Measurements from ENCODE around the gene MATN4. TPM values are rescaled to one million over a fixed set of nuclear protein-coding genes. Genes with fewer than 3 reads are reported as not detected.
A peak's percentile ranks its signal among the peaks of the same experiment; 100 is the strongest.

The MATN4 gene
- total and polyA plus RNA-seq, 11 donors: not detected

DNA sequence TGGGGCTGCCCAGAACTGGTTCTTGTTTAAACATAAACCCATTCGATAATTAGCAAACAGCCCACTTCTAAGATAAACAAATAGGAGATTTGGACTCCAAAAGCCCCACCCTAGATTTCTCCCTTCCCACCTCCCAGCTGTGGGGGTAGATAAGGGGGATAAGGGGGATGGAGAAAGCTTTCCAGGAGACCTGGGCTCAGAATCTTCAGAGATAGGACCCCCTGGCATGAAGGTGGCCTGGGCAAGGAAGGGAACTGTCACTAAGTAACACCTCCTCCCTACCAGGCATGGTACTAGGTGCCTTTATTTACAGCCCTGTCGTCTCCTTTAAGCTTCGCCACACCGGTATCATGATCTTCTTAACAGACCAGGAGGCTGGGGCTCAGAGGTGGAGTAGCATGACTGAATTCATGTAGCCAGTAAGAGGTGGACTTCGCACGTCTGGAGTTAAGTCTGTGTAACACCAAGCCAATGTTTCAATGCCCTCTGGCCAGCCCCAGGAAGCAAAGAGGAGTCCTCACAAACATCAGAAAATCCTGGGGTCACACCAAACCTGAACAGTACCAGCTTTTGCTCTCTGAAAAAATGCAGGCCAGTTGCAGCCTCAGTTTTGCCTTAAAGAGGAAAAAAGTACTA, 35.6 kb upstream of the MATN4 start:
- Histone ChIP-seq H3K4me1 (peaks cover 8 to 90% (median 76%) of the 10 kb centered on the region in 12 donors), H3K27ac (peak overlapping the region; percentile 84 to 97 (median 95)), H3K27me3 (no peaks in the 10 kb centered on the region), H3K4me3 (peak overlapping the region in 6 of 12 donors; percentile 20 to 95 (median 48)), H3K9me3 (no peaks in the 10 kb centered on the region), H3K36me3 (no peaks in the 10 kb centered on the region)
- no peak for TF ChIP-seq CTCF (IDR thresholded peaks at IDR 0.05)
- TF ChIP-seq POLR2A (IDR thresholded peaks at IDR 0.05): no peak
- intact Hi-C loops (cut with DNase I): loop anchor here in 3 of 10 donors (2.0 to 10.0 kb wide), 3 partner anchors 15 to 451 kb away; partner anchors contain the start of genes DBNDD2 (in 1 of the 3), DNTTIP1 (in 1 of the 3) and WFDC3 (in 1 of the 3)
- no peak for ATAC-seq
- no peak for DNase-seq
- WGBS, 4 donors: 43 to 87% (median 60%) methylated on average over 5 to 6 of the region's 6 CpGs

GRCh38 chr20:45342855-45343531, 34.9 kb upstream of the MATN4 start:
- Histone ChIP-seq H3K27ac (peak overlapping the region; percentile 84 to 97 (median 95)), H3K27me3 (no peaks in the 10 kb centered on the region), H3K4me3 (peak overlapping the region in 3 of 12 donors; percentile 5 to 70 (median 19)), H3K4me1 (peaks cover 8 to 94% (median 82%) of the 10 kb centered on the region in 12 donors), H3K9me3 (no peaks in the 10 kb centered on the region), H3K36me3 (no peaks in the 10 kb centered on the region)
- peak in 1 of 4 donors; percentile 1 for ATAC-seq
- WGBS, 4 donors: 49 to 74% (median 53%) methylated on average over 6 of the region's 6 CpGs
- no peak for TF ChIP-seq POLR2A (IDR thresholded peaks at IDR 0.05)
- intact Hi-C loops (cut with DNase I): loop anchor here in 3 of 10 donors (2.0 to 10.0 kb wide), 3 partner anchors 16 to 452 kb away; partner anchors contain the start of genes DBNDD2 (in 1 of the 3), DNTTIP1 (in 1 of the 3) and WFDC3 (in 1 of the 3)
- DNase-seq: no peak

DNA sequence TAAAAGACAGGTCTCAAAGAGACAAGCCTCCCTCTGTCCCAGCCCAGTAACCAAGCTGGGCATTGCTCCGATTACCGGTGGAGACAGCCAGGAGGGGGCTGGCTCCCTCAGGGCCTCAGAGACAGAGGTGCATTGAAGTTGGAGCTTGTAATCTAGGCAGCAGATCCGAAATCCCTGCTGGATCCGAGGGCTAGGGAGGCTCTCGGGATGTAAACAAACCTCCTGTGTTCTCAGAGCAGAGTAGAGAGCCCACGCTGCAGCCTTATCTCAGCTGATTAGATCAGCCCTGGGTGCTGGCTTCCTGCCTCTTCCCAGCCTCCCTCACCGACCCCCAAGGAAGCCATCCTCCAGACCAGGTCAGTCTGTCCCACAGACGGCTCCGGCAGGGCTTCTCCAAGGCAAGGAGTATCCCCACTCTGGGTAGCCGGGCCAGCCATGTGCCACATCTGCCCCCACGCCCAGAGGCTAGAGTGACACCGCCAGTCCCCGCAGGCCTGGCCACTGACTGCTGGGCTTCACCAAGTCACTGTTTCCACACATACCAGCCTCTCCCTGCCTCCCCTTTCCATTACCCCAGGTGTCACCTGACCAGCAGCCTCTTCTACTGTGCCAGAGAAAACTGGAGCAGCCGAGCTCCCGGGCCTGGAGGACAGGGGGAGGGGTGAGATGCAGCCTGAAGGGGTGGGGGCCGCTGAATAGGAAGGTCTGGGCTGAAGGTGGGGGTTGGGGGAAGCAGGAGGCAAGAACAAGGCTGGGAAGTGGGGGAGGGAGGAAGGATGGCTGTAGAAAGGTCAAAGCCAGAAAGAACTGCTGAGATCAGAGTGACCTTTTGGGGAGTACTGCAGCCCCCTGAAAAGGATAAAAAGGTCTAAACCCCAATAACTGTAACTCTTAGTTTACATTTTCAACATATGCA, 34.1 kb upstream of the MATN4 start:
- intact Hi-C loops (cut with DNase I): loop anchor here in 3 of 10 donors (2.0 to 10.0 kb wide), 3 partner anchors 17 to 453 kb away; partner anchors contain the start of genes DBNDD2 (in 1 of the 3), DNTTIP1 (in 1 of the 3) and WFDC3 (in 1 of the 3)
- H3K27me3 ChIP-seq: no peaks in the 10 kb centered on the region
- 8 to 20% (median 14%) methylated on average over 15 to 16 of the region's 16 CpGs for WGBS, 4 donors

More for the DNA sequence above, 34.1 kb upstream of the MATN4 start:
- peak; percentile 74 to 84 (median 79) for ATAC-seq
- peak overlapping the region in 10 of 12 donors; percentile 3 to 70 (median 16) for H3K4me3 ChIP-seq
- H3K4me1 ChIP-seq: peaks cover 8 to 99% (median 88%) of the 10 kb centered on the region in 12 donors
- DNase-seq: peak; percentile 72 to 88 (median 79)
- TF ChIP-seq POLR2A (IDR thresholded peaks at IDR 0.05) (peak in 1 of 2 donors; percentile 75), CTCF (IDR thresholded peaks at IDR 0.05) (no peak)
- H3K27ac ChIP-seq: peak overlapping the region; percentile 84 to 97 (median 95)
- H3K9me3 ChIP-seq: no peaks in the 10 kb centered on the region
- no peaks in the 10 kb centered on the region for H3K36me3 ChIP-seq
